ENCODE results near the gene SCUBE1. TPM values are rescaled to one million over a fixed set of nuclear protein-coding genes. Genes with fewer than 3 reads are reported as not detected.

The SCUBE1 gene
- polyA plus RNA-seq, 1 experiment = not detected

DNA sequence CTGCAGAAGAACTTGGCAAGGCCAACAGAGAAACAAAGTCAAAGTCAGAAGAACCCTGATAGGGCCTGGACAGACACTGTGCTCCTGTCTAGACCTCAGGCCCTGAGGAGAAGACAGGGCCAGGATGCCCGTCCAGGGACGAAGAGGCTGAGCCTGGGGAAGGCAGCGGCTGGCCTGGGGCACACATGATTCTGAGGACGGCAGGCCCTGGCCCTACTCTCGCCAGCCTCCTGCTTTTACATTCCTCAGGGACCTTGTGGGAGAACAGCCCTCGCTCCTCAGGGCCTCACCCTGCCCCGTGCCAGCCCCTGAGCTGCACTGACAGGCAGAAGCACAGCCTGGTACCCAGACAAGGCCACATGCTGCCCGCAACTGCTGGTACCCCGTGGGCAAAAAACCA, 112.6 kb downstream of the SCUBE1 start:
- ChIA-PET POLR2A (no interaction called here), CTCF (interaction anchor here (0.9 to 3.0 kb wide), 5 partner anchors 16 to 155 kb away, joined by 4 to 13 read pairs (median 7); no protein-coding TSS in a partner anchor)
- DNase-seq (ENCODE audit: low read depth) = no peak
- Histone ChIP-seq H3K36me3 (ENCODE audit: control insufficient read depth, insufficient read depth, low read length) (no peaks in the 10 kb centered on the region), H3K27me3 (ENCODE audit: control insufficient read depth, insufficient read depth, low read length) (peaks cover 6% of the 10 kb centered on the region), H3K4me3 (ENCODE audit: low read depth, low read length) (no peak overlapping the region)
- TF ChIP-seq, protein P1, sequence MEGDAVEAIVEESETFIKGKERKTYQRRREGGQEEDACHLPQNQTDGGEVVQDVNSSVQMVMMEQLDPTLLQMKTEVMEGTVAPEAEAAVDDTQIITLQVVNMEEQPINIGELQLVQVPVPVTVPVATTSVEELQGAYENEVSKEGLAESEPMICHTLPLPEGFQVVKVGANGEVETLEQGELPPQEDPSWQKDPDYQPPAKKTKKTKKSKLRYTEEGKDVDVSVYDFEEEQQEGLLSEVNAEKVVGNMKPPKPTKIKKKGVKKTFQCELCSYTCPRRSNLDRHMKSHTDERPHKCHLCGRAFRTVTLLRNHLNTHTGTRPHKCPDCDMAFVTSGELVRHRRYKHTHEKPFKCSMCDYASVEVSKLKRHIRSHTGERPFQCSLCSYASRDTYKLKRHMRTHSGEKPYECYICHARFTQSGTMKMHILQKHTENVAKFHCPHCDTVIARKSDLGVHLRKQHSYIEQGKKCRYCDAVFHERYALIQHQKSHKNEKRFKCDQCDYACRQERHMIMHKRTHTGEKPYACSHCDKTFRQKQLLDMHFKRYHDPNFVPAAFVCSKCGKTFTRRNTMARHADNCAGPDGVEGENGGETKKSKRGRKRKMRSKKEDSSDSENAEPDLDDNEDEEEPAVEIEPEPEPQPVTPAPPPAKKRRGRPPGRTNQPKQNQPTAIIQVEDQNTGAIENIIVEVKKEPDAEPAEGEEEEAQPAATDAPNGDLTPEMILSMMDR (IDR thresholded peaks at IDR 0.05; ENCODE audit: insufficient read depth, low read depth, low read length) = no peak

DNA sequence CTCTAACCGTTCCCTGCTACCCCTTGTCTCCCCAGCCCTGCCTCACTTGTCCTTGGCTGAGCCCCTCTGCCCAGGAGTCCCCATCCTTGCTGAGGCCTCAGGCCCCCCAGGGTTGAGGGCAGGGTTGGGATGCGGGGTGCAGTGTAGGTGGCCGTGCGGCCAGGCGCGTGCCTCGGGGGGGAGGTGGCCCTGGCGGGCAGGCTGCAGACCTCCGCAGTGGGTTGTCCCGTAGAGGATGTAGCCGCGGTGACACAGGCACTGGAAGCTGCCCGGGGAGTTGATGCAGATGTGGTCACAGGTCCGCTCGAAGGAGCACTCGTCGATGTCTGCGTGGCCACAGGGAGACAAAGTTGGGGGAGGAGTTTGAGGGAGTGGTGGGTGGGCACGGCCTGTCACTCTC, 114.3 kb downstream of the SCUBE1 start:
- Histone ChIP-seq H3K4me3 (ENCODE audit: low read depth, low read length) (no peak overlapping the region), H3K36me3 (ENCODE audit: control insufficient read depth, insufficient read depth, low read length) (no peaks in the 10 kb centered on the region), H3K27me3 (ENCODE audit: control insufficient read depth, insufficient read depth, low read length) (peaks cover 6% of the 10 kb centered on the region)
- CTCF ChIA-PET = interaction anchor here (0.6 to 3.0 kb wide), 8 partner anchors 12 to 1353 kb away, joined by 3 to 13 read pairs (median 3); no protein-coding TSS in a partner anchor
- POLR2A ChIA-PET = no interaction called here
- TF ChIP-seq, protein P1 (IDR thresholded peaks at IDR 0.05; ENCODE audit: insufficient read depth, low read depth, low read length) = no peak
- DNase-seq (ENCODE audit: low read depth) = no peak

DNA sequence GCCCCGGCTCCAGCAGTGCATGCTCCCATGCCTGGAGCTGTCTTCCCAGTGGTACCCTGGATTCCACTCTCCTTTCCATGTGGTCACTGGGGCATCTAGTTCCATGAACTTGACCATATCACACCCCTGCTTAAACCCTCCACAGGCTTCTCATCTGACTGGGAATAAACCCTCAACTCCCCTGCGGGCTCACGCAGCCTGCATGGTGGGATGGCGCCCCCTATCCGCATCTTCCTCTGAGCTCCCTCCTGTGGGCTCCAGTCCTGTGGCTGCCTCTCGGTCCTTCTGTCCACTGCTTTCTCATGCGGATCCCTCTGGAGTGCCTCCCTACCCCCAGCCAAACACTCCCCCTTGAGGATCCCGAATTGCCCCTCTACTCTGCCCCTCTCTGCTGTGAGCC, 114.8 kb downstream of the SCUBE1 start:
- no peak overlapping the region for H3K4me3 ChIP-seq (ENCODE audit: low read depth, low read length)
- DNase-seq (ENCODE audit: low read depth) = no peak
- H3K27me3 ChIP-seq (ENCODE audit: control insufficient read depth, insufficient read depth, low read length) = peaks cover 6% of the 10 kb centered on the region
- ChIA-PET CTCF (interaction anchor here (0.7 to 3.0 kb wide), 7 partner anchors 12 to 157 kb away, joined by 3 to 15 read pairs (median 7); no protein-coding TSS in a partner anchor), POLR2A (no interaction called here)
- no peaks in the 10 kb centered on the region for H3K36me3 ChIP-seq (ENCODE audit: control insufficient read depth, insufficient read depth, low read length)
- TF ChIP-seq, protein P1 (IDR thresholded peaks at IDR 0.05; ENCODE audit: insufficient read depth, low read depth, low read length) = peak; percentile 40

DNA sequence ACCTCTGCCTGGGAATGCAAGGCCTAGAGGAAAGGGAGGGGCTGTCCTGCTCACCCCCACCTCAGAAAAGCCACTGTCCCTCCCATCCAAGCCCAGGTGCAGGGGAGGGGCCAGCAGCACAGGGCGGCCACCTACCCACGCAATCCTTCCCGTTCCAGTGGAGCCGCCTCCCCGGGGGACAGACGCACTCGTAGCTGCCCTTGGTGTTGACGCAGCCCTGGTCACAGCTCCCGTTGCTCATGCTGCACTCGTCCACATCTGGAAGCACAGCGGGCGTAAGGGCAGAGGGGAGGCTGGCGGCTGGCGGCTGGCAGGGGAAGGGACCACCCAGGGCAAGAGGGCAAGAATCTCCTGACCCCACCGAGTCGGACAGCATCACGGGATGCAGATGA, 115.9 kb downstream of the SCUBE1 start:
- DNase-seq (ENCODE audit: low read depth) = no peak
- TF ChIP-seq, protein P1 (IDR thresholded peaks at IDR 0.05; ENCODE audit: insufficient read depth, low read depth, low read length) = no peak
- ChIA-PET POLR2A (no interaction called here), CTCF (interaction anchor here (1.0 to 3.0 kb wide), 6 partner anchors 11 to 159 kb away, joined by 3 to 15 read pairs (median 10); no protein-coding TSS in a partner anchor)
- no peaks in the 10 kb centered on the region for H3K36me3 ChIP-seq (ENCODE audit: control insufficient read depth, insufficient read depth, low read length)
- peaks cover 6% of the 10 kb centered on the region for H3K27me3 ChIP-seq (ENCODE audit: control insufficient read depth, insufficient read depth, low read length)
- H3K4me3 ChIP-seq (ENCODE audit: low read depth, low read length) = no peak overlapping the region

DNA sequence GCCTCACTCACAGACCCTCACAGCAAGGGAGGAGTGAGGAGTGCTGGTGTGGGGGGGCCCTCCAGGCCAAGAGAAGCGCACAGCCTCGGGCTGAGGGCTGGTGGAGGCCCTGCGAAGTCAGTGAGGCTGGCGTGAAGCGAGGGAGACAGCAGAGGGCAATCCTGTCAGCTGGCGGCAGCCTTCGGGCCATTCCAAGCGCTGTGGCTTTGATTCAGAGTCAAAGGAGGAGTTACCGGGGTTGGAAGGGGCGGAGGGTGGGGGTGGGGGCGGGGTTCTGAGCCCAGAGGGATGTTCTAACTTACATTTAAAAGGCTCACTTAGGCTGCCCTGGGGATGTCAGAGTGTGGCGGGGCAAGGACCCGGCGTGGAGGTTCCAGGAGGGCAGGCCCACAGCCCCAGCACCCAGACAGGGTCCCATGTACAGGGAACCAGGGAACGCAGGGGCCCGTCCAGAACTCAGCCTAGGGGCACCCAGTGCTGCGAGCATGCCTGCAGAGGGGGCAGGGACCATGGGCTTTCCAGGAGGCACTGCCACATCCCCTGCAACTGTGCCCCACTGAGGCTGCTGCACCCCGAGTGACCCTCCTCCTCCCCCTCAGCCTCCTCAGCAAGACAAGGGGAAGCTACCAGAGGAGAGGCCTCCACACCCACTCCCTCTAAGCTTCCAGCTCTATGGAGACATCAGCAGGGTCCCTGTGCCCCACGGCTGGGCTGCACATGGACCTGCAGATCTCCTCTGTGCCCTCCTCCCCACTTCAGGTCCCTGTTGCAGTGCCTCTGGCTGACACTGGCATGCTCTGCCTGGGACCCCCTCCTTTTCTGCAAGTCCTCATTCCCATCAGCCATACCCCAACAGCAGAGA, 116.6 kb downstream of the SCUBE1 start:
- no peaks in the 10 kb centered on the region for H3K36me3 ChIP-seq (ENCODE audit: control insufficient read depth, insufficient read depth, low read length)
- CTCF ChIA-PET = interaction anchor here (1.0 to 3.0 kb wide), 5 partner anchors 10 to 163 kb away, joined by 3 to 15 read pairs (median 7); no protein-coding TSS in a partner anchor
- POLR2A ChIA-PET = no interaction called here
- TF ChIP-seq, protein P1 (IDR thresholded peaks at IDR 0.05; ENCODE audit: insufficient read depth, low read depth, low read length) = peak; percentile 35; the same call in 1 of the 2 replicates
- no peak overlapping the region for H3K4me3 ChIP-seq (ENCODE audit: low read depth, low read length)
- peaks cover 6% of the 10 kb centered on the region for H3K27me3 ChIP-seq (ENCODE audit: control insufficient read depth, insufficient read depth, low read length)
- no peak for DNase-seq (ENCODE audit: low read depth)

All from BJ (cell line).